GM18520 (cell line): Measurements from ENCODE around the gene ENOPH1.

Experiments used
- ATAC-seq: cut with Tn5 transposase; IDR thresholded peaks from one replicate; pipeline ENCODE4 v1.9.1; 2021; ENCODE audit not compliant: unreplicated experiment

ENOPH1 gene

GRCh38 chr4:82508011-82508410 lies 77.6 kb downstream of the ENOPH1 start:
- no peak for ATAC-seq

DNA sequence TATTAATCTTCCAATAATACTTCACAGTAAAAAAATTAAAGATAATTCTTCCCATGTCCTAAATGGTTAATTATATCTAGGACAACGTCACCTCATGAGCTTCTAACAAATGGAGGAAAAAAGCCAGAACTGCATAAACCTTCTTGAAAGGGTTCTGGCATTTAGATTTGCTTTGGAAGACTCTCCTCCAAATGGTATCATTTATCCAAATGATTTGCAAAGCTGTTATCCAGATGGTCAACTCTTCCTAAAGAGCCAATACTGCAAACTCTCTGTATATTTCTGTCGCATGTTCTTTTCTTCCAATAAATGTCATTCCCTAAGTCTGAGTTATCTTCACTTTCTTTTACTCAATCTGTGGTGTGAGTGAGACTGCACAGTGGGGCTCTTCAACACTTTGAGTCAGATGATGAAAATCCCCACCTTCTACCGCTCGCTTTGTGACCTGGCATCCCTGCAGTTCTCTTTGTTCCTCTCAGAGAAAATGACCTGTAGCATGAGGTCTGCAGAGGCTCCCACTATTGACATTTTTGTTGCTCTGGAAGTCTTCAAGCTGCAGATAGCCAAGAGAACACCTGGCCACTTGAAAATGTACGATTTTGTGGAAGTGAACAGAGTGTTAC lies 78.5 kb downstream of the ENOPH1 start:
- no peak for ATAC-seq

GRCh38 chr4:82510216-82510615 lies 79.8 kb downstream of the ENOPH1 start:
- no peak for ATAC-seq
